ENCODE results near the gene OLA1. TPM values are rescaled to one million over a fixed set of nuclear protein-coding genes. Genes with fewer than 3 reads are reported as not detected.

OLA1 gene
- total and polyA plus RNA-seq, 7 experiments from 2014 or later: 34.4 to 84.7 (median 41.5) TPM

DNA sequence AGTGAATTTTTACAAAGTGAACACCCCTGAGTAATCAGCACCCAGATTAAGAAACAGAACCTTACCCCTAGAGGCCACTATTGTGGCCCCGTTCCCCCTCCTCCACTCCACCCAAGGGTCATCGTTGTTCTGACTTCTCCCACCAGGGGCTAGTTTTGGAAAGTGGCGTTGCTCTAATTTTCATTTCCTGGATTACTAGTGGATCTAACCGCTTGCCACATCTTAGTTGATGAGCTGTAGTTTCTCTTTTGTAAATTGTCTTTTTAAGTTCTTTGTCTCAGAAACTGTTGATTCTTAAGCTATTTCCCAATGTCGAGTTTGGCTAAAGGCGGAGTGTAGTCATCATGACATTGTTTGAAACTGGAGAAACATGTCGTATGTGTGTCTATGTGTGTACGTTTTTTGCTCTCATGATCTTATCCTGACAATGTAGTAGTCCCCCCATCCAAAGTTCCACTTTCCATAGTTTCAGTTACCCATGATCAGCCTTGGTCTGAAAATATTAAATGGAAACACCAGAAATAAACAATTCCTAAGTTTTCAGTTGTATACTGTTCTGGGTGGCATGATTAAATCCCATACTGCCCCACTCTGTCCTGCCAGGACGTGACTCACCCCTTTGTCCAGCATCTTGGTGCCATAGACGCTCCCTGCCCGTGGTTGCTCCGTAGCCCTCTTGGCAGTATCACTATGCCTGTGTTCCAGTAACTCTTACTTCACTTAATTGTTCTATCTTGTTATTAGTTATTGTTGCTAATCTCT lies 212.2 kb downstream of the OLA1 start:
- intact Hi-C loops (cut with micrococcal nuclease): loop anchor here in 1 of 2 donors (10.0 kb wide), 1 partner anchor 1011 kb away; no protein-coding TSS in a partner anchor
- Mint-ChIP-seq H3K4me1 (peaks cover 9 to 23% (median 13%) of the 10 kb centered on the region in 7 donors), H3K9me3 (peaks cover 0 to 2% (median 0%) of the 10 kb centered on the region in 11 donors), H3K4me3 (no peak overlapping the region), H3K27ac (no peak overlapping the region), H3K27me3 (peaks cover 0 to 12% (median under 1%) of the 10 kb centered on the region in 5 donors), H3K36me3 (no peaks in the 10 kb centered on the region)
- ChIA-PET CTCF (interaction anchor here (0.6 to 0.8 kb wide), 2 partner anchors 9 to 469 kb away, joined by 3 read pairs; no protein-coding TSS in a partner anchor), POLR2A (no interaction called here)
- Histone ChIP-seq H3K27me3 (ENCODE audit: control insufficient read depth in 2 of 2, insufficient read depth in 2 of 2, low read length in 2 of 2) (no peaks in the 10 kb centered on the region), H3K4me1 (ENCODE audit: control insufficient read depth in 2 of 2, insufficient read depth in 2 of 2, low read length in 2 of 2) (peaks cover 0 to 5% of the 10 kb centered on the region in 2 donors), H3K27ac (ENCODE audit: low read depth, low read length) (no peak overlapping the region), H3K4me3 (ENCODE audit: low read length) (no peak overlapping the region), H3K9me3 (ENCODE audit: control insufficient read depth in 2 of 3, low read length in 3 of 3) (no peaks in the 10 kb centered on the region), H3K36me3 (ENCODE audit: control insufficient read depth in 2 of 3, insufficient read depth in 3 of 3, low read length in 3 of 3) (no peaks in the 10 kb centered on the region)
- DNase-seq (no peak), ATAC-seq (peak; percentile 39)

DNA sequence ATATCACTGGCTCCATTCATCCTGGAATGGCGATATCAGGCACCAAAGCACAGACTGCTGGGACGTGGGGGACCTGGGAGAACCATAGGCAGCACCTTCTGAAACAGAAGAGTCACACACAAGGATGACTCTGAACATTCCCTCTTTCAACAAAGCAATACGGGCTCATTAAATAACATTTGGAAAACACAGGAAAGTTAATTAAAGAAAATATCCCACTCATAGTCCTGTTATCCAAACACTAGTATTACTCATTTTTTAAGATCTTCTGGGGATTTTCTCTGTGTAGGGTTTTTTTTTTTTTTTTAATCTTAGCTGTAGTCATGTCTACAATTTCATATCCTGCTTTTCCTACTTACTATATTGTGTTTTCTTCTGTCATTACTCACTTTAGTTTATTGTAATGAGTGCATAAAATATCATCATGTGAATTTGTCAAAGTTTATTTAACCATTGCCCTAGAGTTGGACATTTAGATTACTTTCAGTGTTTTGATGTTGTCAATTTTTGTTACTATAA lies 213.2 kb downstream of the OLA1 start:
- H3K27ac Mint-ChIP-seq: no peak overlapping the region
- ChIA-PET POLR2A (no interaction called here), CTCF (no interaction called here)
- H3K4me1 ChIP-seq (ENCODE audit: control insufficient read depth in 2 of 2, insufficient read depth in 2 of 2, low read length in 2 of 2): peaks cover 0 to 5% of the 10 kb centered on the region in 2 donors
- DNase-seq (no peak), ATAC-seq (no peak)
- peaks cover 0 to 12% (median 4%) of the 10 kb centered on the region in 5 donors for H3K27me3 Mint-ChIP-seq
- no peak overlapping the region for H3K4me3 Mint-ChIP-seq
- H3K27me3 ChIP-seq (ENCODE audit: control insufficient read depth in 2 of 2, insufficient read depth in 2 of 2, low read length in 2 of 2): no peaks in the 10 kb centered on the region
- peaks cover 9 to 20% (median 13%) of the 10 kb centered on the region in 7 donors for H3K4me1 Mint-ChIP-seq
- H3K4me3 ChIP-seq (ENCODE audit: low read length): no peak overlapping the region
- no peak overlapping the region for H3K27ac ChIP-seq (ENCODE audit: low read depth, low read length)
- intact Hi-C loops (cut with micrococcal nuclease): loop anchor here in 1 of 2 donors (10.0 kb wide), 1 partner anchor 1010 kb away; no protein-coding TSS in a partner anchor
- no peaks in the 10 kb centered on the region for H3K36me3 ChIP-seq (ENCODE audit: control insufficient read depth in 2 of 3, insufficient read depth in 3 of 3, low read length in 3 of 3)
- no peaks in the 10 kb centered on the region for H3K36me3 Mint-ChIP-seq
- peaks cover 0 to 2% (median 0%) of the 10 kb centered on the region in 11 donors for H3K9me3 Mint-ChIP-seq
- no peaks in the 10 kb centered on the region for H3K9me3 ChIP-seq (ENCODE audit: control insufficient read depth in 2 of 3, low read length in 3 of 3)

DNA sequence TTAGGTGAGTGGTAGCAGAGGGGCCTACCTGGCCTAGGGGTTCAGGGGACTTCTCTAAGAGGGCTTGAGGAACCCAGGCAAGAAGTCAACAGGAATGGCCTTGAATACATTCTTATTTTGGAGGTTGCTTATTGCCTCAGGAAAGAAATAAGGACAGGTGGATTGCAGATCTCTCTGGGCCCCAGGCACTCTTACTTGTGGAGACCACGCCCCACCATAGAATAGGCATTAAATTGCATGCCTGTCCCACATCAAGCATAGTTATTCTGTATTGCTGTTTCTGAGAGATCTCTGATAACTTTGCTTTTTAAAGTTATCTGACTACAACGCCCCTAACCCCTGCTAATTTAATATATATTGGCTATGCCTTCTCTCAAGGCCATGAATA lies 215.2 kb downstream of the OLA1 start:
- H3K27me3 Mint-ChIP-seq: peaks cover 0 to 12% (median 4%) of the 10 kb centered on the region in 5 donors
- no peaks in the 10 kb centered on the region for H3K4me1 ChIP-seq (ENCODE audit: control insufficient read depth in 2 of 2, insufficient read depth in 2 of 2, low read length in 2 of 2)
- no peaks in the 10 kb centered on the region for H3K9me3 ChIP-seq (ENCODE audit: control insufficient read depth in 2 of 3, low read length in 3 of 3)
- H3K27me3 ChIP-seq (ENCODE audit: control insufficient read depth in 2 of 2, insufficient read depth in 2 of 2, low read length in 2 of 2): no peaks in the 10 kb centered on the region
- H3K36me3 Mint-ChIP-seq: no peaks in the 10 kb centered on the region
- H3K27ac Mint-ChIP-seq: no peak overlapping the region
- no peak overlapping the region for H3K4me3 Mint-ChIP-seq
- no peaks in the 10 kb centered on the region for H3K36me3 ChIP-seq (ENCODE audit: control insufficient read depth in 2 of 3, insufficient read depth in 3 of 3, low read length in 3 of 3)
- peaks cover 0 to 2% (median 0%) of the 10 kb centered on the region in 11 donors for H3K9me3 Mint-ChIP-seq
- CTCF ChIA-PET: no interaction called here
- ATAC-seq: no peak
- H3K4me3 ChIP-seq (ENCODE audit: low read length): no peak overlapping the region
- intact Hi-C loops (cut with micrococcal nuclease): loop anchor here in 1 of 2 donors (10.0 kb wide), 1 partner anchor 1008 kb away; no protein-coding TSS in a partner anchor
- H3K27ac ChIP-seq (ENCODE audit: low read depth, low read length): no peak overlapping the region
- peaks cover 0 to 11% (median 0%) of the 10 kb centered on the region in 7 donors for H3K4me1 Mint-ChIP-seq
- no peak for DNase-seq
- POLR2A ChIA-PET: no interaction called here

DNA sequence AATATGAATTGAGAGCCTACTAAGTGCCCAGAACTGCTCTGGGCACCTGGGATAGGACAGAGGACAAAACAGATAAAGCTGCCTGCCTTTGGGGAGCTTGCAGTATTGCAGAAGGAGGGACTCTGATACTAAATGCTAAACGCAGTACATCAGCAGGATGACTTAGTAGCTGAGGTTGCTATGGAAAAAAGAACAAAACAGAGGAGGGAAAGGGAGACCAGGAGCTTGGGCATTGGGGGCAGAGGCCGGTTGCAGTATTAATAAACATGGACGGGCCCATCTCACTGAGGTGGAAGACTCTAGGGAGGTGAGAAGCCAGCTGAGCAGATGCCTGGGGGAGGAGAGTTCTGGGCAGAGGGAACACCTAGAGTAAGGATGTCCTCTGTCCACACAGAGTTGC lies 217.1 kb downstream of the OLA1 start:
- Mint-ChIP-seq H3K27ac (peak overlapping the region in 1 of 9 donors; percentile 84), H3K4me1 (peaks cover 0 to 11% (median 0%) of the 10 kb centered on the region in 7 donors), H3K9me3 (peaks cover 0 to 2% (median 0%) of the 10 kb centered on the region in 11 donors), H3K27me3 (peaks cover 0 to 7% (median under 1%) of the 10 kb centered on the region in 5 donors), H3K36me3 (no peaks in the 10 kb centered on the region), H3K4me3 (no peak overlapping the region)
- H3K9me3 ChIP-seq (ENCODE audit: control insufficient read depth in 2 of 3, low read length in 3 of 3): no peaks in the 10 kb centered on the region
- no peak overlapping the region for H3K27ac ChIP-seq (ENCODE audit: low read depth, low read length)
- DNase-seq (no peak), ATAC-seq (no peak)
- POLR2A ChIA-PET: no interaction called here
- H3K4me1 ChIP-seq (ENCODE audit: control insufficient read depth in 2 of 2, insufficient read depth in 2 of 2, low read length in 2 of 2): no peaks in the 10 kb centered on the region
- intact Hi-C loops (cut with micrococcal nuclease): loop anchor here in 1 of 2 donors (10.0 kb wide), 1 partner anchor 1006 kb away; no protein-coding TSS in a partner anchor
- CTCF ChIA-PET: no interaction called here
- H3K27me3 ChIP-seq (ENCODE audit: control insufficient read depth in 2 of 2, insufficient read depth in 2 of 2, low read length in 2 of 2): no peaks in the 10 kb centered on the region
- no peak overlapping the region for H3K4me3 ChIP-seq (ENCODE audit: low read length)
- H3K36me3 ChIP-seq (ENCODE audit: control insufficient read depth in 2 of 3, insufficient read depth in 3 of 3, low read length in 3 of 3): no peaks in the 10 kb centered on the region

DNA sequence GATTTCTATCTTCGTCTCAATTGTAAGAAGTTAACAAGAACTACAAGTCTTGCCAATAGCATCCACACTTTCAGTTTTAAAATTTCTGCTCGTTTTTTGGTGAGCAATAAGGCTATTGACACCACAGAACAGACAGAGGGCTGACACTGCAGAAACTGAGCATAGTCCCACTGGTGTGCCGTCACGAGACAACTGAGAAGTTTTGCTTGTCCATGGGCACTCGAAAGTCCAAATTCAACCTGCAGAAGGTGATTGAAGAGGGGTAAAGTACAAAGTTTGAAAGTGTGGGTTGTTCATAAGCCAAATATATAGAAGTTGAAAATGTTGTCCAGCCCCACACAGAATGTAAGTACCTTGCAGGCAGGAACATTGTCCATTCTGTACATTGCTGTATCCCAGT lies 219.4 kb downstream of the OLA1 start:
- no peak overlapping the region for H3K4me3 ChIP-seq (ENCODE audit: low read length)
- H3K27ac ChIP-seq (ENCODE audit: low read depth, low read length): no peak overlapping the region
- Mint-ChIP-seq H3K36me3 (no peaks in the 10 kb centered on the region), H3K4me1 (peaks cover 0 to 11% (median 0%) of the 10 kb centered on the region in 7 donors), H3K9me3 (peaks cover 0 to 2% (median 0%) of the 10 kb centered on the region in 11 donors), H3K4me3 (no peak overlapping the region), H3K27ac (peak overlapping the region in 1 of 9 donors; percentile 32), H3K27me3 (peaks cover 0 to 4% (median 0%) of the 10 kb centered on the region in 5 donors)
- H3K9me3 ChIP-seq (ENCODE audit: control insufficient read depth in 2 of 3, low read length in 3 of 3): no peaks in the 10 kb centered on the region
- H3K4me1 ChIP-seq (ENCODE audit: control insufficient read depth in 2 of 2, insufficient read depth in 2 of 2, low read length in 2 of 2): no peaks in the 10 kb centered on the region
- DNase-seq (no peak), ATAC-seq (no peak)
- POLR2A ChIA-PET: no interaction called here
- no peaks in the 10 kb centered on the region for H3K27me3 ChIP-seq (ENCODE audit: control insufficient read depth in 2 of 2, insufficient read depth in 2 of 2, low read length in 2 of 2)
- intact Hi-C loops (cut with micrococcal nuclease): no loop called here
- CTCF ChIA-PET: no interaction called here
- H3K36me3 ChIP-seq (ENCODE audit: control insufficient read depth in 2 of 3, insufficient read depth in 3 of 3, low read length in 3 of 3): no peaks in the 10 kb centered on the region

DNA sequence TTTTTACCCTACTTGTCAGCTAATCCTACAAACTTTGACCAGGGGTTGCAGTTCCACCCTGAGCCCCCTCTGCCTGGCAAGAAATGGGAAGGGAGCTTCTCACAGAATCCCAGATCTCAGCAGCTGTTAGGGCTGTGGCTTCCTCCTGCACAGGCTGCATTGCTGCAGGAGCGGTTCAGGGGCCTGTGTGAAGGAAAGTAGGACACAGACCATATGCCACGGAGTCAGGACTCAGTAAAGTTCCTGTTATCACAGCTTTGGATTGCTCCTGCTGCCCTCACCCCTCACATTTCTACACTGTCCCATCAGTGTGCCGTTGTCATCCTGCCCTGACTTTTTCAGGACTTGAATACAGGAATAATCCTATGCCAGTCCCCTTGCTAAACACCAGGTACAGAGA lies 220.4 kb downstream of the OLA1 start:
- no peaks in the 10 kb centered on the region for H3K4me1 ChIP-seq (ENCODE audit: control insufficient read depth in 2 of 2, insufficient read depth in 2 of 2, low read length in 2 of 2)

More for the DNA sequence above, 220.4 kb downstream of the OLA1 start:
- Histone ChIP-seq H3K9me3 (ENCODE audit: control insufficient read depth in 2 of 3, low read length in 3 of 3) (no peaks in the 10 kb centered on the region), H3K27me3 (ENCODE audit: control insufficient read depth in 2 of 2, insufficient read depth in 2 of 2, low read length in 2 of 2) (no peaks in the 10 kb centered on the region), H3K27ac (ENCODE audit: low read depth, low read length) (no peak overlapping the region), H3K36me3 (ENCODE audit: control insufficient read depth in 2 of 3, insufficient read depth in 3 of 3, low read length in 3 of 3) (no peaks in the 10 kb centered on the region), H3K4me3 (ENCODE audit: low read length) (no peak overlapping the region)
- peaks cover 0 to 13% (median 0%) of the 10 kb centered on the region in 7 donors for H3K4me1 Mint-ChIP-seq
- peaks cover 0 to 4% (median 0%) of the 10 kb centered on the region in 5 donors for H3K27me3 Mint-ChIP-seq
- CTCF ChIA-PET: interaction anchor here (0.6 kb wide), 1 partner anchor 8 kb away, joined by 3 read pairs; no protein-coding TSS in a partner anchor
- POLR2A ChIA-PET: no interaction called here
- no peaks in the 10 kb centered on the region for H3K36me3 Mint-ChIP-seq
- no peak for ATAC-seq
- H3K27ac Mint-ChIP-seq: no peak overlapping the region
- H3K9me3 Mint-ChIP-seq: peaks cover 0 to 1% (median 0%) of the 10 kb centered on the region in 11 donors
- DNase-seq: no peak
- intact Hi-C loops (cut with micrococcal nuclease): no loop called here
- H3K4me3 Mint-ChIP-seq: no peak overlapping the region

Measured in naive thymus-derived CD4-positive, alpha-beta T cell (primary cell).